A549 (cell line): ENCODE measurements around the gene RBM34.

Experiments used
- CTCF ChIP-seq: fragments of >200 bp; sonication (Bioruptor Twin); formaldehyde crosslinking; IDR thresholded peaks from 3 replicates; pipeline ENCODE4 v1.5.1; 2016
- GATA3 ChIP-seq: IDR thresholded peaks from 2 replicates; pipeline ENCODE4 v1.6.1; 2012; ENCODE audit warnings: borderline replicate concordance
- HDAC2 ChIP-seq: fragments of 200-600 bp; sonication (generic); IDR thresholded peaks from 2 replicates; pipeline ENCODE4 v1.6.1; 2016
- POLR2A ChIP-seq: IDR thresholded peaks from 2 replicates; pipeline ENCODE4 v1.6.1; 2012; ENCODE audit warnings: mild to moderate bottlenecking, low read length
- REST ChIP-seq: fragments of 200-600 bp; sonication (generic); IDR thresholded peaks from 2 replicates; pipeline ENCODE4 v1.6.1; 2016; ENCODE audit warnings: antibody characterized with exemption, mild to moderate bottlenecking, moderate library complexity
- SMC3 ChIP-seq: fragments of >200 bp; sonication (Bioruptor Twin); formaldehyde crosslinking; IDR thresholded peaks from 3 replicates; pipeline ENCODE4 v1.6.1; 2018; ENCODE audit warnings: inconsistent platforms
- SREBF2 ChIP-seq: fragments of 450-650 bp; IDR thresholded peaks from 2 replicates; pipeline ENCODE4 v1.6.1; 2014; ENCODE audit warnings: mild to moderate bottlenecking, moderate library complexity
- TF ChIP-seq, protein P1 (sequence below): IDR thresholded peaks from 2 replicates; pipeline ENCODE4 v1.6.1; 2012
- TF ChIP-seq, protein P2 (sequence below): IDR thresholded peaks from 2 replicates; pipeline ENCODE4 v1.6.1; 2012; ENCODE audit warnings: low read depth, borderline replicate concordance
- TF ChIP-seq, protein P3 (sequence below): fragments of 450-650 bp; IDR thresholded peaks from 2 replicates; pipeline ENCODE4 v1.6.1; 2014; ENCODE audit warnings: antibody characterized with exemption

DNA sequence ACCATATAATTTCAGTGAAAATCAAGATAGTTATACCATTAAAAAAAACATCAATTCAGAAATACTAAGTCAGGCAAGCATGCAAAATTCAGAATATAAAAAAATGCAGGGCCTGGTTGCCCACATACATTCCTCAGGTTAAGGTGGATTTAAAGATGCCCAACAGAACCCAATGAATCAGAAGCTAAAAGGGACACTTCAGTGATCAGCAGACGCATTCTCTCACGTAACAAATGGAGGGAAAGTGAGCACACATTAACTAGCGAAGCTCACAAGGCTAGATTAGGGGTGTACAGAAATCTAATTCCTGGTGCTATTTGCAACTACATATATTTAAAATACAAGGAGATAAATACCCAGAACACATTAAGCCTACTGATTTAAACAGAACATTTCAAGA lies 49.9 kb downstream of the RBM34 start:
- TF ChIP-seq REST: no peak
- TF ChIP-seq, protein P1, sequence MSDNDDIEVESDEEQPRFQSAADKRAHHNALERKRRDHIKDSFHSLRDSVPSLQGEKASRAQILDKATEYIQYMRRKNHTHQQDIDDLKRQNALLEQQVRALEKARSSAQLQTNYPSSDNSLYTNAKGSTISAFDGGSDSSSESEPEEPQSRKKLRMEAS: no peak
- TF ChIP-seq GATA3: no peak
- TF ChIP-seq HDAC2: no peak
- TF ChIP-seq CTCF: no peak
- no peak for TF ChIP-seq POLR2A
- no peak for TF ChIP-seq SMC3
- TF ChIP-seq, protein P2, sequence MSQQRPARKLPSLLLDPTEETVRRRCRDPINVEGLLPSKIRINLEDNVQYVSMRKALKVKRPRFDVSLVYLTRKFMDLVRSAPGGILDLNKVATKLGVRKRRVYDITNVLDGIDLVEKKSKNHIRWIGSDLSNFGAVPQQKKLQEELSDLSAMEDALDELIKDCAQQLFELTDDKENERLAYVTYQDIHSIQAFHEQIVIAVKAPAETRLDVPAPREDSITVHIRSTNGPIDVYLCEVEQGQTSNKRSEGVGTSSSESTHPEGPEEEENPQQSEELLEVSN: no peak
- TF ChIP-seq SREBF2: no peak
- TF ChIP-seq, protein P3, sequence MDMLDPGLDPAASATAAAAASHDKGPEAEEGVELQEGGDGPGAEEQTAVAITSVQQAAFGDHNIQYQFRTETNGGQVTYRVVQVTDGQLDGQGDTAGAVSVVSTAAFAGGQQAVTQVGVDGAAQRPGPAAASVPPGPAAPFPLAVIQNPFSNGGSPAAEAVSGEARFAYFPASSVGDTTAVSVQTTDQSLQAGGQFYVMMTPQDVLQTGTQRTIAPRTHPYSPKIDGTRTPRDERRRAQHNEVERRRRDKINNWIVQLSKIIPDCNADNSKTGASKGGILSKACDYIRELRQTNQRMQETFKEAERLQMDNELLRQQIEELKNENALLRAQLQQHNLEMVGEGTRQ: no peak
